A549 (cell line): ENCODE results near the gene CHST5. TPM values are rescaled to one million over a fixed set of nuclear protein-coding genes. Genes with fewer than 3 reads are reported as not detected.

ENCODE experiments used
- ATAC-seq, 2 experiments: fragments of 200-7000 bp in 1 of 2; fragments of >200 bp in 1 of 2; cut with Nextera tagmentation in 1 of 2; cut with Tn5 transposase in 1 of 2; 3 replicates each; pipeline versions ENCODE4 v1.8.0 to v1.9.1; 2018 to 2020; ENCODE audit warnings: mild to moderate bottlenecking in 1 of 2, moderate library complexity in 1 of 2
- CTCF ChIA-PET: fragments of 300-600 bp; sonication (Branson Sonifier 250); formaldehyde crosslinking; extraction: SDS; loops from one replicate; lab custom pipeline; 2021; ENCODE audit warnings: antibody characterized with exemption, inconsistent platforms; lab: Yijun Ruan, JAX
- POLR2A ChIA-PET: fragments of 350-600 bp; formaldehyde crosslinking; extraction: SDS; loops from one replicate; lab custom pipeline; 2021; ENCODE audit warnings: antibody characterized with exemption, inconsistent platforms; lab: Yijun Ruan, JAX
- DNase-seq, 2 experiments: peaks; one replicate each; pipeline versions ENCODE4 v3.0.0 to v3.0.0-alpha.2; 2011 to 2016; ENCODE audit warnings: low read depth in 1 of 2, low spot score in 1 of 2
- FAIRE-seq: peaks from 2 replicates; lab custom pipeline; 2011; peaks lifted over from hg19 to GRCh38; lab: Jason Lieb, UNC
- H3K27ac ChIP-seq, 2 experiments: fragments of >200 bp; sonication (Bioruptor Twin); formaldehyde crosslinking; 3 replicates each; pipeline ENCODE4 v1.5.1; 2016 to 2017
- H3K4me1 ChIP-seq: fragments of >200 bp; sonication (Bioruptor Twin); formaldehyde crosslinking; 3 replicates; pipeline ENCODE4 v1.6.1; 2016
- H3K4me2 ChIP-seq: fragments of >200 bp; sonication (Bioruptor Twin); formaldehyde crosslinking; 3 replicates; pipeline ENCODE4 v1.6.1; 2016
- H3K4me3 ChIP-seq: fragments of >200 bp; sonication (Bioruptor Twin); formaldehyde crosslinking; 3 replicates; pipeline ENCODE4 v1.5.1; 2016
- H3K9me3 ChIP-seq: fragments of >200 bp; sonication (Bioruptor Twin); formaldehyde crosslinking; 3 replicates; pipeline ENCODE4 v1.6.1; 2016
- ATOH8 ChIP-seq: fragments of 250-450 bp; sonication (Bioruptor Pico); IDR thresholded peaks from 2 replicates; pipeline ENCODE4 v1.5.0; 2020; ENCODE audit warnings: low read depth, mild to moderate bottlenecking, moderate library complexity
- BCL3 ChIP-seq: fragments of >200 bp; sonication (Bioruptor Twin); formaldehyde crosslinking; IDR thresholded peaks from 3 replicates; pipeline ENCODE4 v1.6.1; 2016
- CHD2 ChIP-seq: fragments of 150-350 bp; IDR thresholded peaks from 2 replicates; pipeline ENCODE4 v1.6.1; 2014; ENCODE audit warnings: low read length; ENCODE audit not compliant: partially characterized antibody
- E2F6 ChIP-seq: IDR thresholded peaks from 2 replicates; pipeline ENCODE4 v1.6.1; 2012; ENCODE audit warnings: low read depth, borderline replicate concordance
- ELK1 ChIP-seq: fragments of 150-350 bp; IDR thresholded peaks from 2 replicates; pipeline ENCODE4 v1.6.1; 2014; ENCODE audit warnings: low read depth, mild to moderate bottlenecking, low read length
- FOXS1 ChIP-seq: fragments of 250-450 bp; sonication (Bioruptor Pico); IDR thresholded peaks from 2 replicates; pipeline ENCODE4 v1.5.0; 2020; ENCODE audit warnings: mild to moderate bottlenecking, moderate library complexity
- GATA3 ChIP-seq: IDR thresholded peaks from 2 replicates; pipeline ENCODE4 v1.6.1; 2012; ENCODE audit warnings: borderline replicate concordance
- HDAC2 ChIP-seq: fragments of 200-600 bp; sonication (generic); IDR thresholded peaks from 2 replicates; pipeline ENCODE4 v1.6.1; 2016
- HES2 ChIP-seq: fragments of >200 bp; sonication (Bioruptor Twin); formaldehyde crosslinking; IDR thresholded peaks from 2 replicates; pipeline ENCODE4 v1.6.1; 2016
- HEYL ChIP-seq: fragments of 250-450 bp; sonication (Bioruptor Pico); IDR thresholded peaks from 2 replicates; pipeline ENCODE4 v1.8.0; 2021; ENCODE audit warnings: mild to moderate bottlenecking, moderate library complexity
- HMGXB4 ChIP-seq: fragments of 250-450 bp; sonication (Bioruptor Pico); IDR thresholded peaks from 2 replicates; pipeline ENCODE4 v1.5.0; 2021; ENCODE audit warnings: mild to moderate bottlenecking, moderate library complexity, borderline replicate concordance
- KDM5A ChIP-seq: fragments of 200-600 bp; sonication (generic); IDR thresholded peaks from 2 replicates; pipeline ENCODE4 v1.6.1; 2016; ENCODE audit warnings: antibody characterized with exemption, mild to moderate bottlenecking
- MAFK ChIP-seq: fragments of 450-650 bp; IDR thresholded peaks from 2 replicates; pipeline ENCODE4 v1.6.1; 2014; ENCODE audit not compliant: partially characterized antibody
- MAX ChIP-seq: IDR thresholded peaks from 2 replicates; pipeline ENCODE4 v1.6.1; 2012
- NPAS2 ChIP-seq: fragments of 250-450 bp; sonication (Bioruptor Pico); IDR thresholded peaks from 2 replicates; pipeline ENCODE4 v1.8.0; 2022; ENCODE audit warnings: mild to moderate bottlenecking, moderate library complexity, borderline replicate concordance
- RARB ChIP-seq: fragments of 250-450 bp; sonication (Bioruptor Pico); IDR thresholded peaks from 2 replicates; pipeline ENCODE4 v1.8.0; 2021; ENCODE audit warnings: mild to moderate bottlenecking, moderate library complexity
- REST ChIP-seq: fragments of 200-600 bp; sonication (generic); IDR thresholded peaks from 2 replicates; pipeline ENCODE4 v1.6.1; 2016; ENCODE audit warnings: antibody characterized with exemption, mild to moderate bottlenecking, moderate library complexity
- SREBF2 ChIP-seq: fragments of 450-650 bp; IDR thresholded peaks from 2 replicates; pipeline ENCODE4 v1.6.1; 2014; ENCODE audit warnings: mild to moderate bottlenecking, moderate library complexity
- TP53 ChIP-seq: fragments of 250-450 bp; sonication (Bioruptor Pico); IDR thresholded peaks from 2 replicates; pipeline ENCODE4 v1.5.0; 2021; ENCODE audit warnings: mild to moderate bottlenecking, moderate library complexity
- USF2 ChIP-seq: fragments of 450-650 bp; IDR thresholded peaks from 2 replicates; pipeline ENCODE4 v1.6.1; 2014; ENCODE audit warnings: antibody characterized with exemption
- ZC3H11A ChIP-seq: fragments of 450-650 bp; IDR thresholded peaks from 2 replicates; pipeline ENCODE4 v1.6.1; 2014; ENCODE audit warnings: antibody characterized with exemption, mild to moderate bottlenecking
- ZSCAN20 ChIP-seq: fragments of 250-450 bp; sonication (Bioruptor Pico); IDR thresholded peaks from 2 replicates; pipeline ENCODE4 v1.8.0; 2022; ENCODE audit warnings: mild to moderate bottlenecking, moderate library complexity
- WGBS: methylation state at CpG from one replicate; pipeline ENCODE4 v1.1.6; 2017; ENCODE audit errors: missing lambda C conversion rate; 5-methylcytosine and 5-hydroxymethylcytosine counted together
- polyA plus RNA-seq, 4 experiments: library from polyadenylated mRNA; depleted of rRNA in 3 of 4; stranded (reverse); fragments of >200 nt; fragmentation: RNase III in 1 of 4; extraction: RNeasy Plus Mini Kit Qiagen cat#74134 plus additional on column Dnase treatment in 1 of 4; gene quantifications; 2 replicates in 3 of 4; 3 replicates in 1 of 4; pipeline ENCODE4 v1.2.3, GENCODE V29; 2011 to 2017

CHST5 gene
- polyA plus RNA-seq, 2 of the 4 experiments (the other 2 are of a cell fraction), result 0.05 TPM; not detected in 1

GRCh38 chr16:75567911-75568310 is 32.0 kb upstream of the CHST5 start:
- H3K9me3 ChIP-seq, result no peaks in the 10 kb centered on the region
- CTCF ChIA-PET, result interaction anchor here (0.9 kb wide), 1 partner anchor 50 kb away, joined by 3 read pairs; no protein-coding TSS in a partner anchor

GRCh38 chr16:75566758-75567255 is 30.9 kb upstream of the CHST5 start:
- Histone ChIP-seq H3K4me3 (peak overlapping the region; percentile 76), H3K4me1 (peaks cover 15% of the 10 kb centered on the region), H3K4me2 (peak overlapping the region; percentile 99), H3K9me3 (no peaks in the 10 kb centered on the region), H3K27ac (peak overlapping the region; percentile 79 to 92)
- WGBS, result 8% methylated on average over 22 of the region's 32 CpGs
- ATAC-seq (peak; percentile 13 to 22; a peak in 3 of 6 replicates), DNase-seq (no peak), FAIRE-seq (no peak)
- no peak for TF ChIP-seq RARB (CRISPR knock-in tag)
- 0 out of 3 replicates have a peak, but pooled peaks have one; percentile 3 for TF ChIP-seq BCL3
- TF ChIP-seq GATA3, result no peak
- TF ChIP-seq HEYL (CRISPR knock-in tag), result no peak
- TF ChIP-seq MAX, result no peak
- TF ChIP-seq NPAS2, result no peak
- no peak for TF ChIP-seq ELK1
- no peak for TF ChIP-seq SREBF2
- no peak for TF ChIP-seq MAFK
- peak; percentile 76 for TF ChIP-seq REST
- TF ChIP-seq HMGXB4 (CRISPR knock-in tag), result no peak
- no peak for TF ChIP-seq E2F6
- no peak for TF ChIP-seq ATOH8 (CRISPR knock-in tag)
- CTCF ChIA-PET, result interaction anchor here (1.0 to 1.5 kb wide), 4 partner anchors 15 to 95 kb away, joined by 3 to 8 read pairs (median 4); no protein-coding TSS in a partner anchor
- POLR2A ChIA-PET, result interaction anchor here (1.4 to 2.8 kb wide), 2 partner anchors 11 to 56 kb away, joined by 4 to 15 read pairs; partner anchors contain the start of genes ADAT1 and TMEM231

More at GRCh38 chr16:75567911-75568310, 32.0 kb upstream of the CHST5 start:
- FAIRE-seq, result no peak
- no peak overlapping the region for H3K27ac ChIP-seq
- TF ChIP-seq ZC3H11A, result no peak
- no peak for TF ChIP-seq HES2
- TF ChIP-seq KDM5A, result no peak
- TF ChIP-seq FOXS1 (CRISPR knock-in tag), result no peak
- no peak for TF ChIP-seq TP53 (CRISPR knock-in tag)
- TF ChIP-seq CHD2, result no peak
- TF ChIP-seq HDAC2, result no peak
- TF ChIP-seq USF2, result no peak
- no peak for TF ChIP-seq MAX
- no peak for TF ChIP-seq ZSCAN20
- no peak for TF ChIP-seq GATA3
- TF ChIP-seq, all 56 proteins: peak for 0
- DNase-seq, result no peak
- POLR2A ChIA-PET, result no interaction called here
- no peak for ATAC-seq
- Histone ChIP-seq H3K4me1 (peaks cover 15% of the 10 kb centered on the region), H3K4me2 (no peak overlapping the region), H3K4me3 (no peak overlapping the region)
- whole genome bisulfite sequencing, result 92% methylated on average over 4 of the region's 4 CpGs
